Upper lobe of right lung (tissue), 1 donor: ENCODE data around the gene EDA. TPM values are rescaled to one million over a fixed set of nuclear protein-coding genes. Genes with fewer than 3 reads are reported as not detected.

Experiments used
- ATAC-seq: fragments of 200-7000 bp; cut with Tn5 transposase; one replicate; pipeline ENCODE4 v1.9.1; 2020; ENCODE audit warnings: mild to moderate bottlenecking, moderate library complexity
- DNase-seq: peaks from one replicate; pipeline ENCODE4 v3.0.0-alpha.2; 2020
- H3K27ac ChIP-seq: fragments of 200-600 bp; one replicate; pipeline ENCODE4 v1.8.0; 2022
- H3K27me3 ChIP-seq: fragments of 200-600 bp; one replicate; pipeline ENCODE4 v1.8.0; 2022; ENCODE audit warnings: mild to moderate bottlenecking
- H3K36me3 ChIP-seq: fragments of 200-600 bp; one replicate; pipeline ENCODE4 v1.8.0; 2022
- H3K4me1 ChIP-seq: fragments of 200-600 bp; one replicate; pipeline ENCODE4 v1.8.0; 2022
- H3K4me3 ChIP-seq: fragments of 200-600 bp; one replicate; pipeline ENCODE4 v1.8.0; 2022; ENCODE audit warnings: mild to moderate bottlenecking
- H3K9me3 ChIP-seq: fragments of 200-600 bp; one replicate; pipeline ENCODE4 v1.8.0; 2022
- intact Hi-C: fragments of 100-400 bp; cut with DNase I; formaldehyde crosslinking; loops from one replicate; pipeline ENCODE4 v1.11.0; 2022
- microRNA-seq: library from miRNA; unstranded; fragments of <30 nt; microRNA quantifications from one replicate; pipeline ENCODE4 v1.2.0, GENCODE V29; 2020; ENCODE audit warnings: borderline microRNAs expressed
- total RNA-seq: library from RNA; stranded (reverse); fragmentation: NEBNext Ultra II Directional; extraction: Animal tissue kit (Norgen Biotek cat#: 25700); gene quantifications from one replicate; pipeline ENCODE4 v1.2.1, GENCODE V29; 2021
- TF ChIP-seq, protein P1 (sequence below): fragments of 200-600 bp; IDR thresholded peaks from one replicate; pipeline ENCODE4 v1.8.0; 2022; ENCODE audit warnings: antibody characterized with exemption
- donor health status: DM: no; HTN: yes; CAD: no; lungs with severe emphysema.

The EDA gene
- total RNA-seq, 1 donor from 2014 or later, result 5.5 TPM

DNA sequence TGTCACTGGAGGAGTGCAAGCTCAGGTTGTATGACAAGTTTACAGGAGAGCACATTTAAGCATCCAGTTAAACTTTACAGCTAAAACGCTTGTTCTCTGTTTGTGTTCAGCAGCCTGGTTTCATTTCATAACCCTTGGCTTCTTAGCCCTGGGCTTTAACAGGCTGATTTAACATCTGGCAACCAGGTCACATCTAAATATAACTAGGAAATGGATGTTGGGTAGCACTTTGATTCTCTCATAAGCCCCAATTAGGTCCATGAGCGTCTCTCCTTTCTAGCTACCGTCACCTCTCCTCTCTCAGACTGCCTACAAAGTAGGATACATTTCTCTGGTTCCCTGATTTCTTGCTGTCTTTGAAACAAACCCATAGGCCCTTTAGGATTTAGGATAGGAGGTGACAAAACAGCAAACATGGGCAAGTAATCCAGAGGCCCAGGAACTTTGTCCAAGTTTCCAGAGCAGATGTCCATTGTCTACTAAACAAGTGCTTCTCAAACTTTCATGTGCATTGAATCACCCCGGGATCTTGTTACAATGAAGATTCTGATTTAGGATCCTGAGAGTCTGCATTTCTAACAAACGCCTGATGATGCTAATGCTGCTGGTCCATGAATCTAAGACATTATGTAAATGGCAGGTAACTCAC, 468.8 kb downstream of the EDA start:
- intact Hi-C loops, result no loop called here
- no peak for DNase-seq
- Histone ChIP-seq H3K27me3 (no peaks in the 10 kb centered on the region), H3K4me1 (no peaks in the 10 kb centered on the region), H3K4me3 (no peak overlapping the region), H3K9me3 (no peaks in the 10 kb centered on the region), H3K27ac (no peak overlapping the region), H3K36me3 (no peaks in the 10 kb centered on the region)
- TF ChIP-seq, protein P1, sequence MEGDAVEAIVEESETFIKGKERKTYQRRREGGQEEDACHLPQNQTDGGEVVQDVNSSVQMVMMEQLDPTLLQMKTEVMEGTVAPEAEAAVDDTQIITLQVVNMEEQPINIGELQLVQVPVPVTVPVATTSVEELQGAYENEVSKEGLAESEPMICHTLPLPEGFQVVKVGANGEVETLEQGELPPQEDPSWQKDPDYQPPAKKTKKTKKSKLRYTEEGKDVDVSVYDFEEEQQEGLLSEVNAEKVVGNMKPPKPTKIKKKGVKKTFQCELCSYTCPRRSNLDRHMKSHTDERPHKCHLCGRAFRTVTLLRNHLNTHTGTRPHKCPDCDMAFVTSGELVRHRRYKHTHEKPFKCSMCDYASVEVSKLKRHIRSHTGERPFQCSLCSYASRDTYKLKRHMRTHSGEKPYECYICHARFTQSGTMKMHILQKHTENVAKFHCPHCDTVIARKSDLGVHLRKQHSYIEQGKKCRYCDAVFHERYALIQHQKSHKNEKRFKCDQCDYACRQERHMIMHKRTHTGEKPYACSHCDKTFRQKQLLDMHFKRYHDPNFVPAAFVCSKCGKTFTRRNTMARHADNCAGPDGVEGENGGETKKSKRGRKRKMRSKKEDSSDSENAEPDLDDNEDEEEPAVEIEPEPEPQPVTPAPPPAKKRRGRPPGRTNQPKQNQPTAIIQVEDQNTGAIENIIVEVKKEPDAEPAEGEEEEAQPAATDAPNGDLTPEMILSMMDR, result no peak
- ATAC-seq, result no peak

- no peak for ATAC-seq
- intact Hi-C loops, result no loop called here
- TF ChIP-seq, protein P1, result no peak
- no peak overlapping the region for H3K27ac ChIP-seq
- no peak for DNase-seq
- no peak overlapping the region for H3K4me3 ChIP-seq
- H3K27me3 ChIP-seq, result no peaks in the 10 kb centered on the region
- no peaks in the 10 kb centered on the region for H3K9me3 ChIP-seq
- no peaks in the 10 kb centered on the region for H3K4me1 ChIP-seq
- H3K36me3 ChIP-seq, result no peaks in the 10 kb centered on the region
Observed at GRCh38 chrX:70087857-70088630, 472.1 kb downstream of the EDA start.

GRCh38 chrX:70088751-70089150, 472.8 kb downstream of the EDA start:
- Histone ChIP-seq H3K4me3 (no peak overlapping the region), H3K27ac (no peak overlapping the region), H3K36me3 (no peaks in the 10 kb centered on the region), H3K27me3 (no peaks in the 10 kb centered on the region), H3K4me1 (no peaks in the 10 kb centered on the region), H3K9me3 (no peaks in the 10 kb centered on the region)
- TF ChIP-seq, protein P1, result no peak
- ATAC-seq, result no peak
- DNase-seq, result no peak
- intact Hi-C loops, result no loop called here

Small RNA genes lying within 50 kb of the gene (microRNA-seq; reads per million reads assigned to microRNA genes)
- gene MIR676, result 4.1 reads per million, percentile 26 among the genes with 10 or more reads in this experiment

Other genes starting within 250 kb of the EDA start
- gene NALF2, start 111.8 kb upstream of the EDA start, total RNA-seq, result not detected